ENCODE results near the gene HHAT. TPM values are rescaled to one million over a fixed set of nuclear protein-coding genes. Genes with fewer than 3 reads are reported as not detected.

HHAT gene
- polyA plus RNA-seq, 1 donor from 2014 or later, result 5.3 TPM

- TF ChIP-seq TAF1 (IDR thresholded peaks at IDR 0.05; ENCODE audit: low read depth) (no peak), RAD21 (conservative IDR thresholded peaks at IDR 0.05) (no peak), EZH2 (IDR thresholded peaks at IDR 0.05; ENCODE audit: borderline replicate concordance, insufficient read depth, low read length, poor library complexity, severe bottlenecking) (no peak), CTCF (IDR thresholded peaks at IDR 0.05; ENCODE audit: poor library complexity, severe bottlenecking) (no peak), REST (IDR thresholded peaks at IDR 0.05; ENCODE audit: borderline replicate concordance) (no peak), MXI1 (conservative IDR thresholded peaks at IDR 0.05; ENCODE audit: poor library complexity, severe bottlenecking) (no peak), SMC3 (conservative IDR thresholded peaks at IDR 0.05; ENCODE audit: poor library complexity) (no peak), EP300 (conservative IDR thresholded peaks at IDR 0.05; ENCODE audit: poor library complexity, severe bottlenecking) (no peak), POLR2AphosphoS5 (IDR thresholded peaks at IDR 0.05) (no peak)
- Histone ChIP-seq H3F3A (ENCODE audit: insufficient read depth, low read length, poor library complexity, severe bottlenecking) (no peaks in the 10 kb centered on the region), H2AFZ (ENCODE audit: low read depth, low read length) (no peak overlapping the region), H3K9me3 (ENCODE audit: low read length) (no peaks in the 10 kb centered on the region), H3K27me3 (ENCODE audit: insufficient read depth, low read depth, low read length) (no peaks in the 10 kb centered on the region), H3K4me2 (ENCODE audit: low read length) (no peak overlapping the region), H3K9ac (ENCODE audit: low read length) (no peak overlapping the region), H3K79me2 (replicated peaks; ENCODE audit: insufficient read depth, low read length) (no peaks in the 10 kb centered on the region), H4K20me1 (ENCODE audit: insufficient read depth) (no peaks in the 10 kb centered on the region), H3K4me3 (ENCODE audit: low read length) (no peak overlapping the region), H3K27ac (ENCODE audit: low read length) (no peak overlapping the region), H3K9me2 (ENCODE audit: insufficient read depth, low read length) (no peaks in the 10 kb centered on the region), H3K36me3 (ENCODE audit: insufficient read depth, low read length) (no peaks in the 10 kb centered on the region)
Observed at GRCh38 chr1:210340311-210340710, 11.6 kb downstream of the HHAT start.

- no peak overlapping the region for H2AFZ ChIP-seq (ENCODE audit: low read depth, low read length)
- H3K27ac ChIP-seq (ENCODE audit: low read length), result no peak overlapping the region
- no peak overlapping the region for H3K4me2 ChIP-seq (ENCODE audit: low read length)
- no peaks in the 10 kb centered on the region for H3K79me2 ChIP-seq (replicated peaks; ENCODE audit: insufficient read depth, low read length)
- no peak overlapping the region for H3K4me3 ChIP-seq (ENCODE audit: low read length)
- H3K9me3 ChIP-seq (ENCODE audit: low read length), result no peaks in the 10 kb centered on the region
- no peak for TF ChIP-seq TAF1 (IDR thresholded peaks at IDR 0.05; ENCODE audit: low read depth)
- TF ChIP-seq EZH2 (IDR thresholded peaks at IDR 0.05; ENCODE audit: borderline replicate concordance, insufficient read depth, low read length, poor library complexity, severe bottlenecking), result no peak
- TF ChIP-seq EP300 (conservative IDR thresholded peaks at IDR 0.05; ENCODE audit: poor library complexity, severe bottlenecking), result no peak
- TF ChIP-seq RAD21 (conservative IDR thresholded peaks at IDR 0.05), result no peak
- TF ChIP-seq MXI1 (conservative IDR thresholded peaks at IDR 0.05; ENCODE audit: poor library complexity, severe bottlenecking), result no peak
- TF ChIP-seq SMC3 (conservative IDR thresholded peaks at IDR 0.05; ENCODE audit: poor library complexity), result no peak
- no peak for TF ChIP-seq POLR2AphosphoS5 (IDR thresholded peaks at IDR 0.05)
- no peak for TF ChIP-seq CTCF (IDR thresholded peaks at IDR 0.05; ENCODE audit: poor library complexity, severe bottlenecking)
- no peak for TF ChIP-seq REST (IDR thresholded peaks at IDR 0.05; ENCODE audit: borderline replicate concordance)
- H3K36me3 ChIP-seq (ENCODE audit: insufficient read depth, low read length), result no peaks in the 10 kb centered on the region
- H3K9ac ChIP-seq (ENCODE audit: low read length), result no peak overlapping the region
- H3K27me3 ChIP-seq (ENCODE audit: insufficient read depth, low read depth, low read length), result no peaks in the 10 kb centered on the region
- H4K20me1 ChIP-seq (ENCODE audit: insufficient read depth), result no peaks in the 10 kb centered on the region
- no peaks in the 10 kb centered on the region for H3K9me2 ChIP-seq (ENCODE audit: insufficient read depth, low read length)
- H3F3A ChIP-seq (ENCODE audit: insufficient read depth, low read length, poor library complexity, severe bottlenecking), result no peaks in the 10 kb centered on the region
Observed at GRCh38 chr1:210340841-210341240, 12.1 kb downstream of the HHAT start.
